ENCODE data around the gene VAMP7.

DNA sequence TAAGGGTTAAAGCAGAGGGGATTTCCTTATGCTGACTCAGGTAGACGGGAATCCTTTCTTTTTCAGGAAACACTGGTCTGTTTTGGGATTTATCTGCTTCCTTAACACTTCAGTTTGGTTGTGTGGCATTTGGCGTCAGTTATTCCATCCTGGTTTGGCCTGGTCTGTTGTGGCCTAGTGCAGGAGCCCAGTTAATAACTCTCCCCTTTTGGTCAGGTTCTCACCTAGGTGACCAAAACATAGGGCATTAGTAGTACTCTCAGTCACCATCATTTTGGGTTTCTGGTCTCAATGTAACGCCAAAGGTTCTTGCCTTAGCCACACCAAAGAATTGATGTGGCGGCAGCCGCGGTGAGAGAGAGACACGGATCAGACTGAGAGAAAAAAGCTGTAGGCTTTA, 76.7 kb downstream of the VAMP7 start:
- TF ChIP-seq, protein P1, sequence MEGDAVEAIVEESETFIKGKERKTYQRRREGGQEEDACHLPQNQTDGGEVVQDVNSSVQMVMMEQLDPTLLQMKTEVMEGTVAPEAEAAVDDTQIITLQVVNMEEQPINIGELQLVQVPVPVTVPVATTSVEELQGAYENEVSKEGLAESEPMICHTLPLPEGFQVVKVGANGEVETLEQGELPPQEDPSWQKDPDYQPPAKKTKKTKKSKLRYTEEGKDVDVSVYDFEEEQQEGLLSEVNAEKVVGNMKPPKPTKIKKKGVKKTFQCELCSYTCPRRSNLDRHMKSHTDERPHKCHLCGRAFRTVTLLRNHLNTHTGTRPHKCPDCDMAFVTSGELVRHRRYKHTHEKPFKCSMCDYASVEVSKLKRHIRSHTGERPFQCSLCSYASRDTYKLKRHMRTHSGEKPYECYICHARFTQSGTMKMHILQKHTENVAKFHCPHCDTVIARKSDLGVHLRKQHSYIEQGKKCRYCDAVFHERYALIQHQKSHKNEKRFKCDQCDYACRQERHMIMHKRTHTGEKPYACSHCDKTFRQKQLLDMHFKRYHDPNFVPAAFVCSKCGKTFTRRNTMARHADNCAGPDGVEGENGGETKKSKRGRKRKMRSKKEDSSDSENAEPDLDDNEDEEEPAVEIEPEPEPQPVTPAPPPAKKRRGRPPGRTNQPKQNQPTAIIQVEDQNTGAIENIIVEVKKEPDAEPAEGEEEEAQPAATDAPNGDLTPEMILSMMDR (IDR thresholded peaks at IDR 0.05): no peak
- TF ChIP-seq POLR2A (IDR thresholded peaks at IDR 0.05): no peak
